ENCODE results near the gene KAT6B.

Gene KAT6B

DNA sequence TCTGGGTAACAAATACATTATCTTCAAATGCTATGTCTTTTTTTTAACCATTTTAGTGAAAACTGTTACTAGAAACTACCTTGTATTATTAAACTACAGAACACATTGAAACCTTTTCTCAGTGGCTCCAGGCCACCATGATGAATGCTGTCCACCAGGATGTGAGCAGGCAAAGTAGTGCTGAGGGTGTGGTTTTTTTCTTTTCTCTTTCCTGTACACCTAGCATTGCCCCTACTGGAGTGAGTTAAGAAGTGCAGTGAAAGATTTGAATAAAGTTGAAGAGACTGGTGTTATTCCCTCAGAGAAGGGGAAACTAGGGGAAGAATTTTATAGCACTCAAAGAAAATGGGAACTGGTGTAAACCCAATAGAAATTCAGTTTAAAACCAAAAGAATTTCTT lies 165.0 kb downstream of the KAT6B start:
- peak; percentile 61 to 62 for ATAC-seq

DNA sequence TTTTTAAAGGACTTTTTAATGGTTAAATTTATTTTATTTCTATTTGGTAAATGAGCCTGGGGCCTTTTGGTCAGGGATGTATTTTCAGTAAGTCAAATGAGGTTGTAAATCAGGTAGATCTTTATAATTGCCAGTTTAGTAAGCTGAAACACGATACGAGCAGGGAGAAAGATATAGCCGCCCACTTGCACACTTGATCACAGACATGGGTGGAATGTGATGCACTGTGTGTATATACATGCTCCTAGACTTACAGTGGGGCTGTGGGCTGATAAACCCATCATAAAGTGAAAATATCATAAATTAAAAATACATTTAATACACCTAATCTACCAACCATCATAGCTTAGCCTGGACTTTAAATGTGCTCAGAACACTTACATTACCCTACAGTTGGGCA lies 165.7 kb downstream of the KAT6B start:
- no peak for ATAC-seq

DNA sequence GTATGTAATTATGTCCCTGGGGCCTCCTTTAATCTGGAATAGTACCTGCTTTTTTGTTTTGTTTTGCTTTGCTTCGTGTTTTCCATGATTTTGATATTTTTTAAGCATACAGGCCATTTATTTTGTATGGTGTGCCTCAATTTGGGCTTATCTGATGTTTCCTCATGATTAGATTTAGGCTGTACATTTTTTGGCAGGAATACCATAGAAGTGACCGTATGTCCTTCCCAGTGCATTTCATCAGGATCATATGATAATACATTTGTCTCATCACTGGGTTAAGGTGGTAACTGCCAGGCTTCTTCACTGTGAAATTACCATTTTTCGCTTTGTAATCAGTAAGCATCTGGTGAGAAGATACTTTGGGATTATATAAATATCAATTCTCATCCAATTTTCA lies 167.2 kb downstream of the KAT6B start:
- ATAC-seq, result no peak

DNA sequence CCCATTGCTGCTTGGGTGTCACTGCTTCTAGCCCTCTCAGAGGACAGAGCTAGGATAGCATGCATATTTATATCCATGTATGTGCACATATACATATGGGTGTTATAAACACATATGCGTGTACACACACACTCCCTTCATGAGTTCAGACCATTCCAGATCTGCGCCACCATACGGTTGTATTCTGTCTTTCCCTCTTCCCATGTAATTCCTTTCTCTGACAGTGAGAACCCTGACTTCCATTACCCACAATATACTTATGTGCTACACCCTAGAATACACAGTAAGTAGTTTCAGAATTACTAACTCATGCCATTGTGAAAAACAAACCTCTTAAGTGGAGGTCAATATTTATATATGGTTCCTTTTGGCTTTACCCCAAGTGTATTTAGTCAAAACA lies 168.5 kb downstream of the KAT6B start:
- no peak for ATAC-seq

DNA sequence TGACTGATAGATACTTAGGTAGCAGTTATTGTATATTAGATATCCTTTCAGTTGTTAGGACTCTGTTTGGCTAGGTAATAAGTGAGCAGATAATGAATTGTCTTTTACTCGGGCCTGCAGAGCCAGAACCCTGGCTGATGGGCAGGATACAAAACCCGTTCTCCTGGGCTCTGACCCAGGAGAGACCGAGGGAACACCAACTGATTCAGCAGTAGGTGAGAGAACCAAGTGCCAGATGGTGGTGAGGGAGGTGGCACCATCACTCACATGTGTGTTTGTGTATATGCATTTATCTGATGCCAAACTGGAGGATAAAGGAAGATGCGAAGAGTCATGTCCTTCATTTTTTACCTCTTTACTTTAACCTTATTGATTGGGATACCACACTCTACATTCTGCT lies 169.4 kb downstream of the KAT6B start:
- no peak for ATAC-seq

DNA sequence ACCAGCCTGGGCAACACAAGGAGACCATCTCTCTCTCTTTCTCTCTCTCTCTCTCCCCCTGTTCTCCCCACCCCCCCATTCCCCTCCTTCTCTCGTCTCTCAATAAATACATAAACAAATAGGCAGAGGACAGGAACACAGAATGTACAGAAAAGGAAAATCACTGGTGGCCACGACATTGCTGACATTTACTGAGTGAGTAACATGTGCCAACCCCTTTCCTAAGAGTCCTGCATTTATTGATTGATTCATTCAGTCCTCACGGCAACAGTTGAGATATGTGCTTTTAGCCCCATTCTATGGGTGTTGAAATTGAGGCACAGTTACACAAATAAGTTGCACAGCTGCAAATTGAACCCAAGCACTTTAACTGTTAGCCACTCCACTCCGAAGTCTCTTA lies 170.8 kb downstream of the KAT6B start:
- no peak for ATAC-seq

DNA sequence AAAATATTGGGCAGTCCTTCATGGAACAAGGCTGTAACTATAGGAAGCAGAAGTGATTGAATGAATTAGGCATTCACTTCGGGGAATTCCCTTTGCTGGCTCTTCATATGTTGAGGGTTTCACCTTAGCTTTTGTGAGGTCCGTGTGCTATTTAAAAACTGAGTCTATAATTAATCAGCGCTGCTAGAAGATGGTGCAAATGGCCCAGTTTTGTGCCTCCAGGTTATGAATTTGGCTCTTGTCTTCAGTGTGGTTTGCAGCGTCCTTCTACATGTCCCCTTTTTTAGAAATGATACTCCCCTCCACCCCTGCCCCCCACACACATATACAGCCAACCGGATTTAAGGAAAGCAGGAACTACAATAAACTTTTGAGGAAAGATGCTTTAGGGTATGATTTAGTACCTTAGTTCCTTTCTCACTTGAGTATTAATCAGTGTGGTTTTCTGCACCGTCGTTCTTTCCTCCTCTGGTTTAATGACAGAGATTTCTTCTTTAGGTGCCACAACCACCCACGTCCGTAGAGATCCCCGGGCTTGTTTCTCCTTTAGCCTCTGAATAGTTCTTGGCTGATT lies 174.4 kb downstream of the KAT6B start:
- ATAC-seq, result peak; percentile 86 to 89

DNA sequence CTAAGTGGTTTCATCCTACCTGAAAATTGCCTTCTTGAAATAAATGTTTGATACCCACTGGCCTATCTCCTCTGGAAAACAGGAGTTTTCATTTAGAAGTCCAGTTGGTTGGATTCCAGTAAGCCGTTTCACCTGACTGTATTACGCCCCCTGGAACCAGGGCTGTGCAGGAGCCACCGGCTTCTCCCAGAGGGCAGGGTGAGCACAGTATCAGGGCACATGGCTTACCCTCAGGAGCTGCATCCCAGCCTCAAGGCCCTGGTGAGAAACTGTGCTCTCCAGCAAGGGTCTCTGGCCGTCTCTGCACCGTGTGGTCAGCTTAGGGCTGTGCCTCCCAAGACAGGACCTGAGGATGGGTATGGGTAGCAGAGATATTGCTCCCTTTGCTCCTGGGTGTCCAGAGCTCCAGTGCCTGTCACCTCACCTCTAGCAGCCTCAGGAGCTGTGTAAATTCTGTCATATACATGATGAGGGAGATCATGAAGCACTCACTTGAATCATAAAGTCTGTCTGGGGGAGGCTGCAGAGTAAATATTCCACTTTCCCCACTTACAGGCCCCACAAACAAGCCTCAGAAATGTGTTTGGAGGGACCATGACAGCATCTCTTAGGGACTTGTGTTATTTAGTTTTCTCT lies 175.4 kb downstream of the KAT6B start:
- ATAC-seq, result no peak

DNA sequence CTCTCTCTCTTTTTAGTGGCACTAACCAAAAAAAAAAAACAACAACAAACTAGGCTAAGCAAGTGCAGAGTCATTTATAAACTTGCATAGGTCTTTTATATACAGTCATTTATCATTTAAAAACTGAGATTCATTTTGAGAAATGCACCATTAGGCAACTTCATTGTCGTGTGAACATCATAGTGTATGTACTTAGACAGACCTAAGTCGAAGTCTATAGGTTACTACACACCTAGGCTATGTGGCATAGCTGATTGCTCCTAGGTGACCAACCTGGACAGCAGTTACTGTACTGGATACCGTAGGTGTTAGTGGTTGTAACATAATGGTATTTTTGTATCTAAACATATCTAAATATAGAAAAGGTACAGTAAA lies 175.9 kb downstream of the KAT6B start:
- peak in 1 of 2 donors; percentile 36 for ATAC-seq

DNA sequence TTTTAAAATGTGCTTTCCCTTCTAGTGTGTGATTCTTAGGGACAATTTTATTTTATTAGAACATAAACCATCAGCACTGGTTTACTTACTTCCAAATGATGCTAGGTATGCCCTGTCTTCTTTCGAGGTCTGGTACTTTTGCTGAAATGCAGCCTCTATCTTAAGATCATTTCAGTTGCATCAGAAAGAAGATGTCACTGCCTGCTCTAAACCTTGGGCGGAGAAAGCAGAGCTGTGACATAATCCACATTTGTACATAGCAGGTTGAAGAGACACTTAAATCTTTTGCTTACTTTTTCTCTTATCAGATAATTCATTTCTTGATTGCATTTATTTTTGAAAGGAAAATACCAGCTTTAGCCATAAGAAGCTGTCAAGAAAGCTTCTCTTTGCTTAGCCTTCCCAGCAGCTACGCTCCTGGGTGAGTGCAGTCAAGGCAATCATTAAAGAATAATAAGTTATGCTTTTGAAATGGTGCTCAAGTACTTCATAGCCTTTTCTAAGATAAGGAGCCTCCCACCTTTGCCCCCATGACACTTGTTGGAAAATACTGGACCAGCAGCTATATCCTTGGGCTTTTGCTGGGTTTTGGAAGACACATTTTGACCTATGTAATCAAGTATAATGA lies 176.7 kb downstream of the KAT6B start:
- no peak for ATAC-seq

DNA sequence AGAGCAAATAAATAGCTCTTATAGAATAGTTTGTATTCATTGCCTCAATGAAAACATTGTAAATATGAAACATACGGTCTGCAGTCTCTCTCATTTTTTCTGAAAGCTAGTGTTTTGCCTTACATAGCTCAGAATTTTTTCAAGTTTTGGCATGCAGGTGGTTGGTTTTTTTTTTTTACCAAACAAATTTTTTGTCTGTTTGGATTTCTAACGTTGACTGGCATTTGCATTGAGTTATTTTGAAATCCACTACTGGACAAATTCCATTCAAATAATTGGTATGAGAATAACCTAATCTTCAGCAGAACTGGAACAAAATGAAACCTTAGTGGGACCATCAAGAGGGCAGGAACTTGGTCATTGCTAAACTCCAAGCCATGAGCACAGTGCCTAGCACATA lies 177.5 kb downstream of the KAT6B start:
- no peak for ATAC-seq

DNA sequence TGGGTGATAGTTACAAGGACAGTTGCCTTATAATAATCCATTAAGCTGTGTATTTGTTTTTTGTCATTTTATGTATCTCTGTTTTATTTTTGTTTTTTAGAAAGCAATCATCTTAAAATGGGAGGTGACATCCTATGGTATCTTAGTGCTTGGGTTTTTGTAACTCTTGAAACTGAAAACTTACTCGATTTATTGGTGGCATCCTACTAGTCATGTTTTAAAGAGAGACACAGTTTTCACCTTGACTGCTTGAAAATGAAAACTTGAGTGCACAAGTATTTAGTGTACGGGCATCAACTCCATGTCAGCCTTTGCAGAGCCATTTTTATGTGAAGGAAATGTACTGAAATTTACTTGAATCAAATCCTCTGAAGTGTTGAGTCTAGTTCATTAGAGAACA lies 181.2 kb downstream of the KAT6B start:
- no peak for ATAC-seq

DNA sequence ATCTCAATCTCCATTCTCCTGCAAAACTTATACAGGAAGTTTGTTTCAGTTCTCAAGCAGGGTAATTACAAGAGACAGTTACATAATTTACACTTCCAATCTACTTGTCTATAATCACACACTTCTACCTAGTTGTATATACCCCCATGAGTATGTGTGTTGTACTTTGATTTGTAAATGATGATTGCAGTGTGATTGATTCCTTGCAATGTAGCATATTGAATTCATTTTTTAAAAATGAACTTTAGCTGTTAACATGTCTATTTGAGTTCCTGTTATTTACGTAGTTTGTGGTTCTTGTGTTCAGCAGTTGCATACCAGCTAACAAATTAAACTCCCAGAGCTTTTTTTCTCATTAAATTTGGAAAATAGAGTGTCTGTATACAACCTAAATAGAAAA lies 182.6 kb downstream of the KAT6B start:
- no peak for ATAC-seq

DNA sequence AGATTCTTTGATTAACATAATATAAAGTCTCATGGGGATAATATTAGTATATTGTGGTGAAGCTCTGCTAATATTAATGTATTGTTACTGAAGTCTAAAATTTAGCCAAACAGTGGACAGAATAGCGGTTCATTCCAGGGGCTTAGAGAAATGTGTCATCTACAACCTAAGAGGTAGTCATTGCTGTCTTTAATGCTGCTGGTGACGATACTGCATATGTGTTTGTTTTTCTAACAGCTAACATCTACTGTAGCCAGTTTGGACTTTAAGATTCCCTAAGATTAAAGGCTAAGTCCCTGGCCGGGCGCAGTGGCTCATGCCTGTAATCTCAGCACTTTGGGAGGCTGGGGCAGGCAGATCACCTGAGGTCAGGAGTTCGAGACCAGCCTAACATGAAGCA lies 183.0 kb downstream of the KAT6B start:
- no peak for ATAC-seq

DNA sequence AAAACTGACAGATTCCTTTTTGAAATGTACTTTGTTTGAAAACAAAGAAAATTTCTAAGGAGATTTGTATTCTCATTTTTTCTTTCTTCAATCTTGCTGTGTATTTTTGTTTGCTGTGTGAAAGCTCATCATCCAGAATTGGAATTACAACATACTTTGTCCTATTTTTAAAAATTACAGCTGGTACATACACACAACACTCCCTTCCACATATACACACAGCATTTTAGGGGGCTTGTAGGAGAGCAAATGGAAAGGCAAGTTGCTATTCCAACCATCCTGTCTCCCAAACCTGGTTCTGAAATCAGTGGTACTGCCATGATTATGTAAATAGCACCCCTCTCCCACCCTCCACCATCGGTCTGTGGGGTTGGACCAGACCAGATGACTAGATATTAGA lies 184.0 kb downstream of the KAT6B start:
- no peak for ATAC-seq

DNA sequence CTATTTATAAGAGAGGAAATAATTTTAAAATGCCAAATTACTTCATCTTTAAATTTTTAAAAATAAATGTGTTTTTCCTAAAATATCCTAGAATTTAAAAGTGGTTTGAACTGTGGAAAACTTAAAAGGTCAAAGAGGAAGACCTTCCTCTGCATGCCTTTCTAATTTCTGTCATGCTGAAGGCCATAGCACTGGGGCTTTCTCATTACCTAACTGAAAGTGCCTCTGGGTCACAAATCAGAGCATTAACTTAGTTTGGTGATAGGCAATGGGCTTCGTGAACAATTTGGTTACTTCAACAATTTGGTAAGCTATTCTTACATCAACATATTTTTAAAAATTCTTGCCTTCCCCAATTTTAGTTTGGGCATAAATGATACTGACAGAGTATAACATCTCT lies 184.8 kb downstream of the KAT6B start:
- no peak for ATAC-seq

DNA sequence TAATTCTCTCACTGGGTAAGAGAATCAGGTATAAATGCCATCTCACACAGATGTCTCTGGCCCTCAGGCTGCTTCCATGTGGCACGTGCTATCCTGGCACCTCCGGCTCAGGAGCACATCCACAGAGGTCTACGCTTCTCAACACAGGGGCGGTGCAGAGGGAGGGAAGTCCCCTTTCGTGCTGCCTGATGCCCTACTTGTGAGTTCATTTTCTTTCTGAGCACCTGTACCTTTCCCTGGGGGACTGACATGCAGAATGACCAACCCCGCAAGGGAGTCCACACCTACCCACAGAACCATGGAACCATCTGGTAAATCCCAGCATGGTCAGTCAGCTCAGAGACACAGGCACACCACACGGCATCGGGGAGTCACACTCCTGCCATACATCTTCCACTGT lies 186.1 kb downstream of the KAT6B start:
- ATAC-seq, result peak; percentile 10 to 24

DNA sequence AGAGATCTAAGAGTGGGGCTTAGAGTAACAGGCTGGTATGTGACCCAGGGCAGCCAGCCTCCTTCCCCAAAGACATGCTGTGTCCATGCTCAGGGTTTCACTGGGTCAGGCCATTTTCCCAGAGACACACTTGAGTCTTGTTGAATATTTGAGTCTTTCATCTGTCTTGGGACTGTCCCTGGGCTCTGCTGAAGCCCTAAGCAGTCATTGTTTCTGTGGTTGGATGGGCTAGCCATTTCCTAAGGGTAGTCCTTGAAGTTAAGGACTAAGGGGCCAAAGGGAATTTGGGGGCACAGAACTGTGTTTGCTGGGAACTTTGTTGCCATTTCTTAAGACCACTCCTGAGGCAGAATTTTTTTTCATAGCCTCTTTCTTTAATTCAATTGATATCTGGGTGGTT lies 186.6 kb downstream of the KAT6B start:
- ATAC-seq, result no peak

DNA sequence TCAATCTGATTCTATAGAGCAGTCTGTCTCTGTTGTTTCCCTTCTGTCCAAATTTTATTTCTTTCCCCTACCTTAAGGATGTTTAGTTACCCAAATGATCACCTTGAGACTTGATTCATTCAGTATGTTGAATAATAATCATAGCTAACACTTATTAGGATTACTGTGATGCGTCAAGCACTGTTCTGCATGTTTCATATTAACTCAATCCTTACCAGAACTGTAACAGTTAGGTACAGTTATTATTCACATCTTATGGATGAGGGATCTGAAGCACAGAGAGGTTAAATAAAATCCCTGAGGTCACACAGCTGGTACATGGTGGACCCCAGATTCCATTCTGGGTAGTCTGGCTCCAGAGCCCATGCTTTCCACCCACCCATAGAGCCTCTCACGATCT lies 187.1 kb downstream of the KAT6B start:
- peak; percentile 45 to 69 for ATAC-seq

DNA sequence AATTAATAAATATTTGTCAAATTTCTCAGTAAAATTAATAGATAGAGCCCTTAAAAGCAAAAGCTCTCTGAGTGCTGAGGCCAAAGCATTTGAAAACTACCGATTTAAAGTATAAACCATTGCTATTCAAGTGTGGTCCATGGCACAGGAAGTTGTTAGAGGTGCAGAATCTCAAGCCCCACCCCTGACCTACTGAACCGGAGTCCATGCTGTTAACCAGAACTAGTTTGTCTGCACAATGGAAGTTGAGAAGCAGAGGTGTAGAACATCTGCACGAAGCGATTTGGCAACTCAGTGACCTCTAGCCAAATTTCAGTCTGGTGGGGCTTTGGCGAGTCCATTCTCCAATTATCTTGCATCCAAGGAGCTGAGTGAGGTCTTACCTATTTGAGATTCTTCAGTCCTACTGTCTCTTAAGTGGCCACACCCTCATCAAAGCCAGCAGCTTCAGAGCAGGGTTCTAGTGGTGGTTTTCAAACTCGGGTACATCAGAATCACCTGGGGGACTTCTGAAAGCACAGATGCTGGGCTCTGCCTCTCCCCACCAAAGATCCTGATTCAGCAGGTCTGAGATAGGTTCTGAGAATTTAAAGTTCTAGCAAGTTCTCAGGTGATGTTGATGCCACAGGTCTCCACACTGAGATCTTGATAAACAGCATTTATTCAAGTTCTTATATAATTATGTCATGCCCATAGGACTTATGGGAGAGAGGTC lies 188.3 kb downstream of the KAT6B start:
- no peak for ATAC-seq

DNA sequence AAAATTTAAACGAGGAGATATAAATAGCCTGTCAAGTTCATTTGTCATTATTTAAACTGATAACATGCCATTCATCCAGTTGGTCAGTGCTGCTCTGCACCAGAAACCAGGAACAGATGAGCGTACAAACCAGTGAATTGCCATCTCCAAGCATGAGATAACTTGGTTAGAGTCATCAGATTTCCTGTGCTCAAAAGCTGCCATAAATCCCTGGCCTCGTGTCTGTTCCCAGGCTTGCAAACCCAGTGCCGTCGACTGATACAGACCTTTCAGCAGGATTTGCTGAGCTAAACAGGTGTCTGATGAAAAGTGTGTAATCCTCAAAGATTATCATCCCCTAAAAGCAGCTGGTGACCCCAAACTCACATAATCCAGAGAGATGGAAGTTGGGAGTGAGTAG lies 189.0 kb downstream of the KAT6B start:
- no peak for ATAC-seq

DNA sequence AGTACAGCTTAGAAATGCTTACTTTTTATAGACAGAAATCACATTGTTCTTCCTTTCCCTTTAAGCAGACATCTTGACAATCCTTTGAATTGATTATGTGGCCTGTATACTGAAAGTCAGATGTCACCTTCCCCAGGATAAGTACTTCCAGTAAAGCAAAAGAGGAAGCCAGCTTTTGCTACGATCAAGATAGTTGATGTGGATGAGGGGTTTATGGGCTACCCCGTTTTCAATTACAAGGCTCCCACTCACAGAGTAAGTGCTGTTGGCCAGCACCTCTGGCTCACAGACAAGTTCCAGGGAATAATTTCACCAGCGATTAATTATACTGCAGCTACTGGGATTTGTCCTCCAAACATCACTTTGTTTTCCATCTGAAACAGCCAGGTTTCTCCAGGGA lies 189.9 kb downstream of the KAT6B start:
- no peak for ATAC-seq

DNA sequence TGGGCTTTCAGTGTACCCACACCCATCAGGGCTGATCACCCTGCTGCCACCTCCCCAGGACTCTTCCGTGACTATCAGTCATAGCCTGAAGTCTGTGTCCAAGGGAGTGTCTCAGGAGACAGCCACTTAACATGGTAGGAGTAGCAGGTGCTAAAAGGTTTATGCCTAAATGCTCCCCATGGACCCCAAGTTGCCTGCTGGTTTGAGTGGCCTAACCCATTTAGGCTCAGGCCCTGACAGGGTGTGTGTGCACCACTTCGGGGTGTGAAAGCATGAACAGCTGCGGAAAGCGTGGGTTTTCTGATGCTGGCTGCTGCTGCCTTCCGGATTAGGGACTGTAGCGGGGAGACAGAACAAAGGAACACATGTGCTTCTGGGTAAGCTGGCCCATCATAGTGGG lies 191.9 kb downstream of the KAT6B start:
- no peak for ATAC-seq

DNA sequence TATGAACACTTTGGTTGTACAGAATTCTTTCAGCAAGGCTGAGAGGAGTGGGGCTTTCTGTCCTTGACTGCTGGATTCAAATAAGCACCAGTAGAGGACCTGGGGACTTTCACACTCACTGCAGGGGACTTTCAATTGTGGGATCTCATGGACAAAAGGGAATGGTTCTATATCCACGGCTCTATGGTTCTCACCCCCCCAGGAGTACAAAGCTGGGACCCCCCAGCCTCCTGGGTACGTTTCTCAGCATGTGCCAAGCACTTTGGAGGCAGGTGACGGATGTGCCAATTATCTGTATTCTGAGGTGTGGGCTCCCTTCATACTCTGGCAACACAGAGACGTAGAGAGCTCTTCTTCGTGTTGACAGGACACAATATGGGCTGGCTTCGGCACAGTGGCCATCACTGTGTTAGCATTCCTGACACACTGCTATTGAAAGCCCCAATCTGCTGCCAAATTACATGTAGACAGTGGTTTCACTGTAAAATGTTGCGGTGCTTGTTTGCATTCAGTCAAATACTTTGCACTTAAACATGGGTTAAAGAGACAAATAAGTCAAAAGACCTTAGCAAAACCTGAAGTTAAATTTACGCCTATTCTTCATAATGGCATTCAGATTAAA lies 192.4 kb downstream of the KAT6B start:
- ATAC-seq, result no peak
